NB4 (cell line): ENCODE measurements around the gene TYMS.
A peak's percentile ranks its signal among the peaks of the same experiment; 100 is the strongest.
"Not testable (repeated sequence)": the region's sequence is repeated elsewhere in the genome, so short reads cannot be mapped to it uniquely, and the experiment has no call there.

Experiments
- DNase-seq: peaks from one replicate; pipeline ENCODE4 v3.0.0; 2010; ENCODE audit warnings: low read depth
- H3K4me3 ChIP-seq: one replicate; pipeline ENCODE4 v1.5.1; 2011; ENCODE audit warnings: mild to moderate bottlenecking, low read depth, low read length, moderate library complexity
- MYC ChIP-seq: IDR thresholded peaks from 2 replicates; pipeline ENCODE4 v1.6.1; 2011; ENCODE audit warnings: low read depth, low read length
- POLR2A ChIP-seq: IDR thresholded peaks from 2 replicates; pipeline ENCODE4 v1.6.1; 2011; ENCODE audit warnings: mild to moderate bottlenecking; ENCODE audit not compliant: insufficient read length; ENCODE audit errors: extremely low read depth
- TF ChIP-seq, protein P1 (sequence below): IDR thresholded peaks from 2 replicates; pipeline ENCODE4 v1.6.1; 2011; ENCODE audit warnings: low read depth, low read length
- TF ChIP-seq, protein P2 (sequence below): IDR thresholded peaks from one replicate; pipeline ENCODE4 v1.5.1; 2012; ENCODE audit warnings: low read depth, low read length

Gene TYMS

DNA sequence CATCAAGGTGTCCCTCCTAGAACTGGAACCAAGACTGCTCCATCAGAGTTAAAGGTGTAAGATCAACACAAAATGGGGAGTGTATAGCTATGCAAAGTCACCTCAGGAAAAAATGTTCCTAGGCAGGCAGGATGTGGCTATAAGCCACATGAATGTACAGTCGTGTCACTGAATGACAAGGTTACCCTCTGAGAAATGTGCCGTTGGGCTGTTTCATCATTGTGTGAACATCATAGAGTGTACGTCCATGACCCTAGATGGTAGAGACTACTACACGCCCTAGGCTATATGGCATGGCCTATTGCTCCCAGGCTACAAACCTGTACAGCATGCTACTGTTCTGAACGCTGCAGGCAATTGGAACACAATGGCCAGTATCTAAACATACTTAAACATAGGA lies 24.5 kb downstream of the TYMS start:
- H3K4me3 ChIP-seq = no peak overlapping the region
- DNase-seq = no peak
- TF ChIP-seq, protein P1, sequence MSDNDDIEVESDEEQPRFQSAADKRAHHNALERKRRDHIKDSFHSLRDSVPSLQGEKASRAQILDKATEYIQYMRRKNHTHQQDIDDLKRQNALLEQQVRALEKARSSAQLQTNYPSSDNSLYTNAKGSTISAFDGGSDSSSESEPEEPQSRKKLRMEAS = no peak
- no peak for TF ChIP-seq MYC
- TF ChIP-seq, protein P2, sequence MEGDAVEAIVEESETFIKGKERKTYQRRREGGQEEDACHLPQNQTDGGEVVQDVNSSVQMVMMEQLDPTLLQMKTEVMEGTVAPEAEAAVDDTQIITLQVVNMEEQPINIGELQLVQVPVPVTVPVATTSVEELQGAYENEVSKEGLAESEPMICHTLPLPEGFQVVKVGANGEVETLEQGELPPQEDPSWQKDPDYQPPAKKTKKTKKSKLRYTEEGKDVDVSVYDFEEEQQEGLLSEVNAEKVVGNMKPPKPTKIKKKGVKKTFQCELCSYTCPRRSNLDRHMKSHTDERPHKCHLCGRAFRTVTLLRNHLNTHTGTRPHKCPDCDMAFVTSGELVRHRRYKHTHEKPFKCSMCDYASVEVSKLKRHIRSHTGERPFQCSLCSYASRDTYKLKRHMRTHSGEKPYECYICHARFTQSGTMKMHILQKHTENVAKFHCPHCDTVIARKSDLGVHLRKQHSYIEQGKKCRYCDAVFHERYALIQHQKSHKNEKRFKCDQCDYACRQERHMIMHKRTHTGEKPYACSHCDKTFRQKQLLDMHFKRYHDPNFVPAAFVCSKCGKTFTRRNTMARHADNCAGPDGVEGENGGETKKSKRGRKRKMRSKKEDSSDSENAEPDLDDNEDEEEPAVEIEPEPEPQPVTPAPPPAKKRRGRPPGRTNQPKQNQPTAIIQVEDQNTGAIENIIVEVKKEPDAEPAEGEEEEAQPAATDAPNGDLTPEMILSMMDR = no peak
- no peak for TF ChIP-seq POLR2A

DNA sequence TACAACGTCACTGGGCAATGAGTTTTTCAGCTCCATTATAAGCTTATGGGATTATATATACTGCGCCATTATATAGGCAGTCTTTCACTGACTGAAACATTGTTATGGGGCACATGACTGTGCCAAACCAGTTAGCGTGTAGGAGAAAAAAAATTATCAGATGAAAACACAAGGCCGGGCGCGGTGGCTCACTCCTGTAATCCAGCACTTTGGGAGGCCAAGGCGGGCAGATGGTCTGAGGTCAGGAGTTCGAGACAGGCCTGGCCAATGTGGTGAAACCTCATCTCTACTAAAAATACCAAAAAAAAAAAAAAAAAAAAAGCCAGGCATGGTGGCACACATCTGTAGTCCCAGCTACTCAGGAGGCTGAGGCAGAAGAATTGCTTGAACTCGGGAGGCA lies 25.0 kb downstream of the TYMS start:
- not testable (repeated sequence) for H3K4me3 ChIP-seq, DNase-seq

DNA sequence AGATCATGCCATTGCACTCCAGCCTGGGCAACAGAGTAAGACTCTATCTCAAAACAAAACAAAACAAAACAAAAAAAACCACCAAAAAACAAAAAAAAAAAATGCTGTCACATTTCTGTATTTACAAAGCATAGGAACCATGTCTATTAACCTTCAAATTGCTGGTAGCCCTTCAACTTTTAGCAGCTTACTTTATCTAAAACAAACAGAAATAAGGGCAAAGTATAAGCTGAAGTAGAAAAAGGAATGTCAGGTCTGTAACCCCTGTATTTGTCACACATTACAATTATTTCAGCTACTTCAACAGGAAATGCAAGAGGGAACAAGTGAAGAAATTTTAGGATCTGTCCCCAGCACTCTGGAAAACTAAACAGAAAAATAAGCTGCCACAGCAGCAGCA lies 25.4 kb downstream of the TYMS start:
- no peak for DNase-seq
- no peak overlapping the region for H3K4me3 ChIP-seq
- TF ChIP-seq, protein P2 = no peak
- no peak for TF ChIP-seq MYC
- TF ChIP-seq, protein P1 = no peak

DNA sequence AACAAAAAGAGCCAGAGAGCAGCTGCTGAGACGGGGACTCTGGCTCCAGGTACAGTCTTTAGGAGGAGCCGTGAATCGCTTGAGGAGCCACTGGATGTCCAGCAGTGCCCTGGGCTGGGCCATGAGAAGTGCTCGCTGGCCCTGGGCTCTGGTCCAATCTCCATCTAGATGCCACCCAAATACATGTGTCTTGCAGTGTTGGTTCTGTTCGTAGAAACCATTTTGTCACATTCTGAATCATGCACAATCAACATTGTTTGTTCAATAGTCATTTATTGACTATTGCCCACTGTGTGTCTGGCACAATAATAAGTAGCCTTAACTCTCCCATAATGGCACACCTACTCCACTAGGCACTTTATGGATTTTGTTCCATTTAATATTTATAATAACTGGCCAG lies 26.1 kb downstream of the TYMS start:
- no peak for DNase-seq
- no peak overlapping the region for H3K4me3 ChIP-seq
- no peak for TF ChIP-seq POLR2A
- TF ChIP-seq, protein P2 = no peak
- TF ChIP-seq MYC = no peak
- TF ChIP-seq, protein P1 = no peak

DNA sequence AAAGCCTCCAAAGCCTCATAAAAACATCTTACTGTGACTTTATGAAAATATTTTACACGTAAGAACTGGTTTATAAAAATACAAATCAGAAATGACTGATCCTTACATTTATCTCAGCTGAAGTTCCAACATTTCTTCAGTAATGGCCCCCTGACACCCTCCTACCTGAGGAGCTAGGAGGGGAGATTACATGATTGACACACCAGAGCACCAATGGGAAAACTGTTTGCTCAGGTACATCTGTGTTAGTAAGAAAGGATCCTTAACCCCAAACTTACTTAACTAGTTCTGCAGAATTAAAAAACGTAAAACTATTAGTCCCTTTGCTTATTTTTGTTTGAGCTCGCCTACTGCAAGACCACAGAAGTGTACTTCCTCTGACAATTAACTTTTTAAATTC lies 28.0 kb downstream of the TYMS start:
- H3K4me3 ChIP-seq = no peak overlapping the region
- no peak for DNase-seq

DNA sequence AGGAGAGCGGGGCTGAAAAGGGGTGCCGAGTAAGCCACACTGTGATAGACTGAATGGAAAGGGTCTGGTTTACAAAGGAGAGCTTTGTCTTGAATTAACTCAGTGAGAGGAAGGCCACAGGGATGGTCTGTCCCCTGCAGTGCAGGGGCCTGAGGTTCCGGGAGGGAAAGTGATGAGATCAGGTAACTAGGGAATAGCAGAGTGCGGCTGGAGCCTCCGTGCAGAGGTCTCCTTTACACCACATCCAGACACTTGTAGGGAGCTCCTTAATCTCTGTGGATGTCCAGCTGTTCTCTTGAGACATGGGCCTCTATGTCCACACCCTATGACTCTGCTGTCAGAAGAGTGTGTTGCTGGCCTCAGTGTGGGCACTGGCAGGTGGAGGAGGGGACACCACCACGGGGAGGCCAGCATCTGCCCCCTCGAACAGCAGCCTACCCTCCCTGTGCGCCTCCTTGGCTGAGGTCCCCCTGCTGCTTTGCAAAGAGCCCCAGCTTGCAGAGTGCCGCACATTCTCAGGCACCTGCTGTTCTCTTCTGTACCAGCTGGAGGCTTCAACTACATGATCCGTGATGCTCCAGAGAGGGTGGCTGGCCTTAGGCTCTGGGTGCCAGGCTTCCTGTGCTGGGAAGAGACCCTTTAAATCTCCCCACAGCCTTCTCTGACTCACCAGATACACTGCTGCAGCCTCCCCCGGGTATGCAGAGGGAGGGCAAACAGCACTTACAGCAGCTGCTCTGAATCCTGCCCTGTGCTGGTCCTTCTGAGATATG lies 29.1 kb downstream of the TYMS start:
- TF ChIP-seq POLR2A (no peak), MYC (no peak)
- TF ChIP-seq, protein P1 = no peak
- TF ChIP-seq, protein P2 = no peak
- DNase-seq = peak; percentile 31

More for the DNA sequence above, 28.0 kb downstream of the TYMS start:
- no peak for TF ChIP-seq MYC
- TF ChIP-seq, protein P2 = no peak
- TF ChIP-seq, protein P1 = no peak
- TF ChIP-seq POLR2A = no peak

More for the DNA sequence above, 29.1 kb downstream of the TYMS start:
- H3K4me3 ChIP-seq = no peak overlapping the region
